HepG2 (cell line): ENCODE measurements around the gene DUS3L. TPM values are rescaled to one million over a fixed set of nuclear protein-coding genes. Genes with fewer than 3 reads are reported as not detected.

Source experiments
- ADNP ChIP-seq: sonication (generic); formaldehyde crosslinking; IDR thresholded peaks from 2 replicates; pipeline ENCODE4 v1.4.0; 2020; ENCODE audit warnings: missing genetic modification reagents
- FOXA3 ChIP-seq: IDR thresholded peaks from 2 replicates; pipeline ENCODE4 v1.6.1; 2016; ENCODE audit warnings: missing genetic modification reagents, missing compliant biosample characterization
- IKZF4 ChIP-seq: sonication (generic); formaldehyde crosslinking; IDR thresholded peaks from 2 replicates; pipeline ENCODE4 v1.5.1; 2020; ENCODE audit warnings: borderline replicate concordance, mild to moderate bottlenecking, low read depth, missing genetic modification reagents; ENCODE audit errors: not compliant biosample characterization
- SMC3 ChIP-seq: IDR thresholded peaks from 2 replicates; pipeline ENCODE4 v1.6.1; 2011; ENCODE audit warnings: low read length, improper control_type of control experiment
- SRSF4 ChIP-seq: fragments of 200-400 bp; formaldehyde crosslinking; IDR thresholded peaks from one replicate; pipeline ENCODE4 v1.6.1; 2018; ENCODE audit warnings: mild to moderate bottlenecking, low read depth, low read length, moderate library complexity; ENCODE audit not compliant: poor library complexity, severe bottlenecking
- ZNF317 ChIP-seq: sonication (generic); formaldehyde crosslinking; IDR thresholded peaks from 2 replicates; pipeline ENCODE4 v1.5.0; 2020; ENCODE audit warnings: mild to moderate bottlenecking, missing genetic modification reagents
- ZNF333 ChIP-seq: sonication (generic); formaldehyde crosslinking; IDR thresholded peaks from 2 replicates; pipeline ENCODE4 v1.4.0; 2020; ENCODE audit warnings: mild to moderate bottlenecking, missing genetic modification reagents, borderline replicate concordance
- ZNF768 ChIP-seq: sonication (generic); formaldehyde crosslinking; IDR thresholded peaks from 2 replicates; pipeline ENCODE4 v1.4.0; 2020; ENCODE audit warnings: missing genetic modification reagents
- ZNF776 ChIP-seq: sonication (generic); formaldehyde crosslinking; IDR thresholded peaks from 2 replicates; pipeline ENCODE4 v1.4.0; 2020; ENCODE audit warnings: mild to moderate bottlenecking, missing genetic modification reagents
- ZSCAN21 ChIP-seq: sonication (generic); formaldehyde crosslinking; IDR thresholded peaks from 2 replicates; pipeline ENCODE4 v1.8.0; 2022; ENCODE audit warnings: mild to moderate bottlenecking, missing genetic modification reagents, moderate library complexity, borderline replicate concordance
- polyA plus RNA-seq, 8 experiments: library from polyadenylated mRNA; depleted of rRNA in 3 of 8; stranded (reverse) in 7 of 8; unstranded in 1 of 8; fragments of >200 nt; fragmentation: Illumina TruSeq in 4 of 8; extraction: Trizol in 4 of 8; gene quantifications; 2 replicates each; pipeline versions ENCODE4 v1.2.1 to v1.2.3, GENCODE V29; 2011 to 2016; ENCODE audit warnings: low read depth in 4 of 8, missing spikeins in 1 of 8, mixed read lengths in 1 of 8; ENCODE audit not compliant: insufficient read depth in 1 of 8
- total RNA-seq, 5 experiments: library from RNA; depleted of rRNA; stranded (reverse); fragments of >200 nt; fragmentation: Illumina TruSeq; extraction: Trizol; gene quantifications; 2 replicates each; pipeline ENCODE4 v1.2.3, GENCODE V29; 2016; ENCODE audit warnings: low read depth in 1 of 5
- TF ChIP-seq, protein P1 (sequence below): sonication (generic); formaldehyde crosslinking; IDR thresholded peaks from 2 replicates; pipeline ENCODE4 v1.8.1; 2023; ENCODE audit warnings: mild to moderate bottlenecking, missing genetic modification reagents
- TF ChIP-seq, protein P2 (sequence below), 2 experiments: sonication (generic) in 1 of 2; formaldehyde crosslinking in 1 of 2; IDR thresholded peaks; 2 replicates each; pipeline versions ENCODE4 v1.4.0 to v1.6.1; 2018 to 2020; ENCODE audit warnings: missing genetic modification reagents in 2 of 2, borderline replicate concordance in 1 of 2, low read depth in 1 of 2, mild to moderate bottlenecking in 1 of 2, missing biosample characterization in 1 of 2
- TF ChIP-seq, protein P3 (sequence below): sonication (generic); formaldehyde crosslinking; IDR thresholded peaks from 2 replicates; pipeline ENCODE4 v1.4.0; 2020; ENCODE audit warnings: missing genetic modification reagents
- TF ChIP-seq, protein P4 (sequence below), 2 experiments: sonication (generic) in 1 of 2; formaldehyde crosslinking in 1 of 2; IDR thresholded peaks; 2 replicates each; pipeline versions ENCODE4 v1.6.1 to v1.9.0; 2014 to 2022; ENCODE audit warnings: antibody characterized with exemption in 1 of 2, borderline replicate concordance in 1 of 2, inconsistent platforms in 1 of 2, low read depth in 1 of 2, missing genetic modification reagents in 1 of 2

Gene DUS3L
- total and polyA plus RNA-seq, 2 of the 13 experiments (the other 11 are each of a cell fraction or from before 2014, with no cell fraction given) = 13.3 to 25.1 TPM

DNA sequence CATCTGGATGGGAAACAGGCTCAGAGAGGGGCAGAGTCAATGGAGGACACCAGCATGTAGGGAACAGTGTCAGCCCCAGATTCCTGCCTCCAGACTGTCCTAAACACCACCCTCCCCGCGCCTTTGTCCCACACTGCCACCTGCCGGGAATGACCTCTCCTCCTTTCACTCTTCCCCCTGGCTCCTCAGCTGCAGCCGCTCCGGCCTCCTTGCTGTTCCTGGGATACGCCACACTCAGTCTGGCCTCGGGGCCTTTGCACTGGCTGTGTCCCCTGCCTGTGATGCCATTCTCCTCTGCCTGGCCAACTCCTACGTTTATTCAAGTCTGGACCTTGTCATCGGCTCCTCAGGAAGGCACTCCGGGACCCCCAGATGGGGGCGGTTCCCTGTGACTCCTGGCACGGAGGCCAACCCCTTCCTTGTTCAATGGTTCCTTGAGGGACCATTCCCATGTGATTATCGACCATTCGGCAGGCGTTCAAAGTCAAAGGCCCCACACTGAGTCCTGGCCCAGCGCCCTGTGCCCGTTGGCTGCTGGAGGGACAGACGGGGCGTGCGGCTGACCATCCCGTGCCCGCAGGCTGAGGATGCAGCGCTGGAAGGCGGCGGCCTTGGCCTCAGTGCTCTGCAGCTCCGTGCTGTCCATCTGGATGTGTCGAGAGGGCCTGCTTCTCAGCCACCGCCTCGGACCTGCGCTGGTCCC lies 32.8 kb upstream of the DUS3L start (continued):
- TF ChIP-seq ZNF317 (CRISPR knock-in tag) (peak; percentile 69; the same call in 1 of the 2 replicates), ZNF333 (CRISPR knock-in tag) (0 out of 2 replicates have a peak, but pooled peaks have one; percentile 72), ZNF768 (CRISPR knock-in tag) (peak; percentile 94), SMC3 (peak; percentile 52; the same call in 1 of the 2 replicates), IKZF4 (no peak), FOXA3 (CRISPR knock-in tag) (0 out of 2 replicates have a peak, but pooled peaks have one; percentile 8), SRSF4 (no peak), ZNF776 (CRISPR knock-in tag) (peak; percentile 62; the same call in 1 of the 2 replicates), ZSCAN21 (CRISPR knock-in tag) (no peak), ADNP (CRISPR knock-in tag) (no peak)
- TF ChIP-seq, protein P1, sequence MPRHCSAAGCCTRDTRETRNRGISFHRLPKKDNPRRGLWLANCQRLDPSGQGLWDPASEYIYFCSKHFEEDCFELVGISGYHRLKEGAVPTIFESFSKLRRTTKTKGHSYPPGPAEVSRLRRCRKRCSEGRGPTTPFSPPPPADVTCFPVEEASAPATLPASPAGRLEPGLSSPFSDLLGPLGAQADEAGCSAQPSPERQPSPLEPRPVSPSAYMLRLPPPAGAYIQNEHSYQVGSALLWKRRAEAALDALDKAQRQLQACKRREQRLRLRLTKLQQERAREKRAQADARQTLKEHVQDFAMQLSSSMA (CRISPR knock-in tag) = no peak
- TF ChIP-seq, protein P2, sequence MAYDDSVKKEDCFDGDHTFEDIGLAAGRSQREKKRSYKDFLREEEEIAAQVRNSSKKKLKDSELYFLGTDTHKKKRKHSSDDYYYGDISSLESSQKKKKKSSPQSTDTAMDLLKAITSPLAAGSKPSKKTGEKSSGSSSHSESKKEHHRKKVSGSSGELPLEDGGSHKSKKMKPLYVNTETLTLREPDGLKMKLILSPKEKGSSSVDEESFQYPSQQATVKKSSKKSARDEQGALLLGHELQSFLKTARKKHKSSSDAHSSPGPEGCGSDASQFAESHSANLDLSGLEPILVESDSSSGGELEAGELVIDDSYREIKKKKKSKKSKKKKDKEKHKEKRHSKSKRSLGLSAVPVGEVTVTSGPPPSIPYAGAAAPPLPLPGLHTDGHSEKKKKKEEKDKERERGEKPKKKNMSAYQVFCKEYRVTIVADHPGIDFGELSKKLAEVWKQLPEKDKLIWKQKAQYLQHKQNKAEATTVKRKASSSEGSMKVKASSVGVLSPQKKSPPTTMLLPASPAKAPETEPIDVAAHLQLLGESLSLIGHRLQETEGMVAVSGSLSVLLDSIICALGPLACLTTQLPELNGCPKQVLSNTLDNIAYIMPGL (CRISPR knock-in tag; IDR thresholded peaks at IDR 0.05; ENCODE audit: borderline replicate concordance in 1 of 2, low read depth in 1 of 2) = peak in 1 of 2 experiments; percentile 36; a peak in 1 of 4 replicates
- TF ChIP-seq, protein P3, sequence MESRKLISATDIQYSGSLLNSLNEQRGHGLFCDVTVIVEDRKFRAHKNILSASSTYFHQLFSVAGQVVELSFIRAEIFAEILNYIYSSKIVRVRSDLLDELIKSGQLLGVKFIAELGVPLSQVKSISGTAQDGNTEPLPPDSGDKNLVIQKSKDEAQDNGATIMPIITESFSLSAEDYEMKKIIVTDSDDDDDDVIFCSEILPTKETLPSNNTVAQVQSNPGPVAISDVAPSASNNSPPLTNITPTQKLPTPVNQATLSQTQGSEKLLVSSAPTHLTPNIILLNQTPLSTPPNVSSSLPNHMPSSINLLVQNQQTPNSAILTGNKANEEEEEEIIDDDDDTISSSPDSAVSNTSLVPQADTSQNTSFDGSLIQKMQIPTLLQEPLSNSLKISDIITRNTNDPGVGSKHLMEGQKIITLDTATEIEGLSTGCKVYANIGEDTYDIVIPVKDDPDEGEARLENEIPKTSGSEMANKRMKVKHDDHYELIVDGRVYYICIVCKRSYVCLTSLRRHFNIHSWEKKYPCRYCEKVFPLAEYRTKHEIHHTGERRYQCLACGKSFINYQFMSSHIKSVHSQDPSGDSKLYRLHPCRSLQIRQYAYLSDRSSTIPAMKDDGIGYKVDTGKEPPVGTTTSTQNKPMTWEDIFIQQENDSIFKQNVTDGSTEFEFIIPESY = peak; percentile 61; the same call in 1 of the 2 replicates
- TF ChIP-seq, protein P4, sequence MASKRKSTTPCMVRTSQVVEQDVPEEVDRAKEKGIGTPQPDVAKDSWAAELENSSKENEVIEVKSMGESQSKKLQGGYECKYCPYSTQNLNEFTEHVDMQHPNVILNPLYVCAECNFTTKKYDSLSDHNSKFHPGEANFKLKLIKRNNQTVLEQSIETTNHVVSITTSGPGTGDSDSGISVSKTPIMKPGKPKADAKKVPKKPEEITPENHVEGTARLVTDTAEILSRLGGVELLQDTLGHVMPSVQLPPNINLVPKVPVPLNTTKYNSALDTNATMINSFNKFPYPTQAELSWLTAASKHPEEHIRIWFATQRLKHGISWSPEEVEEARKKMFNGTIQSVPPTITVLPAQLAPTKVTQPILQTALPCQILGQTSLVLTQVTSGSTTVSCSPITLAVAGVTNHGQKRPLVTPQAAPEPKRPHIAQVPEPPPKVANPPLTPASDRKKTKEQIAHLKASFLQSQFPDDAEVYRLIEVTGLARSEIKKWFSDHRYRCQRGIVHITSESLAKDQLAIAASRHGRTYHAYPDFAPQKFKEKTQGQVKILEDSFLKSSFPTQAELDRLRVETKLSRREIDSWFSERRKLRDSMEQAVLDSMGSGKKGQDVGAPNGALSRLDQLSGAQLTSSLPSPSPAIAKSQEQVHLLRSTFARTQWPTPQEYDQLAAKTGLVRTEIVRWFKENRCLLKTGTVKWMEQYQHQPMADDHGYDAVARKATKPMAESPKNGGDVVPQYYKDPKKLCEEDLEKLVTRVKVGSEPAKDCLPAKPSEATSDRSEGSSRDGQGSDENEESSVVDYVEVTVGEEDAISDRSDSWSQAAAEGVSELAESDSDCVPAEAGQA (IDR thresholded peaks at IDR 0.05; ENCODE audit: low read depth) = no peak
- TF ChIP-seq, protein P4 (CRISPR knock-in tag; IDR thresholded peaks at IDR 0.05; ENCODE audit: borderline replicate concordance) = no peak
